ENCODE data around the gene ACTL10. TPM values are rescaled to one million over a fixed set of nuclear protein-coding genes. Genes with fewer than 3 reads are reported as not detected.

The ACTL10 gene
- total and polyA plus RNA-seq, 2 experiments from 2014 or later = 0.71 to 1.9 TPM

- TF ChIP-seq EZH2 (IDR thresholded peaks at IDR 0.05; ENCODE audit: low read depth, unreplicated experiment) (no peak), ETS1 (IDR thresholded peaks at IDR 0.05) (no peak)
- TF ChIP-seq, protein P1, sequence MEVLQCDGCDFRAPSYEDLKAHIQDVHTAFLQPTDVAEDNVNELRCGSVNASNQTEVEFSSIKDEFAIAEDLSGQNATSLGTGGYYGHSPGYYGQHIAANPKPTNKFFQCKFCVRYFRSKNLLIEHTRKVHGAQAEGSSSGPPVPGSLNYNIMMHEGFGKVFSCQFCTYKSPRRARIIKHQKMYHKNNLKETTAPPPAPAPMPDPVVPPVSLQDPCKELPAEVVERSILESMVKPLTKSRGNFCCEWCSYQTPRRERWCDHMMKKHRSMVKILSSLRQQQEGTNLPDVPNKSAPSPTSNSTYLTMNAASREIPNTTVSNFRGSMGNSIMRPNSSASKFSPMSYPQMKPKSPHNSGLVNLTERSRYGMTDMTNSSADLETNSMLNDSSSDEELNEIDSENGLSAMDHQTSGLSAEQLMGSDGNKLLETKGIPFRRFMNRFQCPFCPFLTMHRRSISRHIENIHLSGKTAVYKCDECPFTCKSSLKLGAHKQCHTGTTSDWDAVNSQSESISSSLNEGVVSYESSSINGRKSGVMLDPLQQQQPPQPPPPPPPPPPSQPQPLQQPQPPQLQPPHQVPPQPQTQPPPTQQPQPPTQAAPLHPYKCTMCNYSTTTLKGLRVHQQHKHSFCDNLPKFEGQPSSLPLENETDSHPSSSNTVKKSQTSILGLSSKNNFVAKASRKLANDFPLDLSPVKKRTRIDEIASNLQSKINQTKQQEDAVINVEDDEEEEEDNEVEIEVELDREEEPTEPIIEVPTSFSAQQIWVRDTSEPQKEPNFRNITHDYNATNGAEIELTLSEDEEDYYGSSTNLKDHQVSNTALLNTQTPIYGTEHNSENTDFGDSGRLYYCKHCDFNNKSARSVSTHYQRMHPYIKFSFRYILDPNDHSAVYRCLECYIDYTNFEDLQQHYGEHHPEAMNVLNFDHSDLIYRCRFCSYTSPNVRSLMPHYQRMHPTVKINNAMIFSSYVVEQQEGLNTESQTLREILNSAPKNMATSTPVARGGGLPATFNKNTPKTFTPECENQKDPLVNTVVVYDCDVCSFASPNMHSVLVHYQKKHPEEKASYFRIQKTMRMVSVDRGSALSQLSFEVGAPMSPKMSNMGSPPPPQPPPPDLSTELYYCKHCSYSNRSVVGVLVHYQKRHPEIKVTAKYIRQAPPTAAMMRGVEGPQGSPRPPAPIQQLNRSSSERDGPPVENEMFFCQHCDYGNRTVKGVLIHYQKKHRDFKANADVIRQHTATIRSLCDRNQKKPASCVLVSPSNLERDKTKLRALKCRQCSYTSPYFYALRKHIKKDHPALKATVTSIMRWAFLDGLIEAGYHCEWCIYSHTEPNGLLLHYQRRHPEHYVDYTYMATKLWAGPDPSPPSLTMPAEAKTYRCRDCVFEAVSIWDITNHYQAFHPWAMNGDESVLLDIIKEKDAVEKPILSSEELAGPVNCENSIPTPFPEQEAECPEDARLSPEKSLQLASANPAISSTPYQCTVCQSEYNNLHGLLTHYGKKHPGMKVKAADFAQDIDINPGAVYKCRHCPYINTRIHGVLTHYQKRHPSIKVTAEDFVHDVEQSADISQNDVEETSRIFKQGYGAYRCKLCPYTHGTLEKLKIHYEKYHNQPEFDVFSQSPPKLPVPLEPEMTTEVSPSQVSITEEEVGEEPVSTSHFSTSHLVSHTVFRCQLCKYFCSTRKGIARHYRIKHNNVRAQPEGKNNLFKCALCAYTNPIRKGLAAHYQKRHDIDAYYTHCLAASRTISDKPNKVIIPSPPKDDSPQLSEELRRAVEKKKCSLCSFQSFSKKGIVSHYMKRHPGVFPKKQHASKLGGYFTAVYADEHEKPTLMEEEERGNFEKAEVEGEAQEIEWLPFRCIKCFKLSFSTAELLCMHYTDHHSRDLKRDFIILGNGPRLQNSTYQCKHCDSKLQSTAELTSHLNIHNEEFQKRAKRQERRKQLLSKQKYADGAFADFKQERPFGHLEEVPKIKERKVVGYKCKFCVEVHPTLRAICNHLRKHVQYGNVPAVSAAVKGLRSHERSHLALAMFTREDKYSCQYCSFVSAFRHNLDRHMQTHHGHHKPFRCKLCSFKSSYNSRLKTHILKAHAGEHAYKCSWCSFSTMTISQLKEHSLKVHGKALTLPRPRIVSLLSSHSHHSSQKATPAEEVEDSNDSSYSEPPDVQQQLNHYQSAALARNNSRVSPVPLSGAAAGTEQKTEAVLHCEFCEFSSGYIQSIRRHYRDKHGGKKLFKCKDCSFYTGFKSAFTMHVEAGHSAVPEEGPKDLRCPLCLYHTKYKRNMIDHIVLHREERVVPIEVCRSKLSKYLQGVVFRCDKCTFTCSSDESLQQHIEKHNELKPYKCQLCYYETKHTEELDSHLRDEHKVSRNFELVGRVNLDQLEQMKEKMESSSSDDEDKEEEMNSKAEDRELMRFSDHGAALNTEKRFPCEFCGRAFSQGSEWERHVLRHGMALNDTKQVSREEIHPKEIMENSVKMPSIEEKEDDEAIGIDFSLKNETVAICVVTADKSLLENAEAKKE (CRISPR knock-in tag; IDR thresholded peaks at IDR 0.05) = no peak
- Histone ChIP-seq H3K9me2 (ENCODE audit: insufficient read depth) (no peaks in the 10 kb centered on the region), H3K4me2 (peak overlapping the region; percentile 80), H3F3A (replicated peaks; ENCODE audit: low read depth) (0 out of 2 replicates have a peak, but pooled peaks cover 2% of the 10 kb centered on the region), H3K27ac (ENCODE audit: low read depth) (no peak overlapping the region), H3K27me3 (ENCODE audit: insufficient read depth) (no peaks in the 10 kb centered on the region), H2AFZ (peak overlapping the region; percentile 97), H3K36me3 (ENCODE audit: insufficient read depth) (no peaks in the 10 kb centered on the region), H4K20me1 (replicated peaks; ENCODE audit: insufficient read depth) (peaks cover 20% of the 10 kb centered on the region; the same call in 1 of the 2 replicates), H3K4me3 (no peak overlapping the region), H3K4me1 (ENCODE audit: insufficient read depth) (peaks cover 10% of the 10 kb centered on the region; the same call in 1 of the 2 replicates), H3K79me2 (replicated peaks; ENCODE audit: insufficient read depth) (peaks cover 32% of the 10 kb centered on the region)
- H3K36me3 Mint-ChIP-seq (ENCODE audit: low read depth) = no peaks in the 10 kb centered on the region
- peaks cover 14% of the 10 kb centered on the region for H3K27me3 Mint-ChIP-seq (ENCODE audit: insufficient read depth, low read depth, poor library complexity)
- ATAC-seq (no peak), DNase-seq (ENCODE audit: low spot score) (no peak)
- no peak overlapping the region for H3K4me3 Mint-ChIP-seq
- H3K4me1 Mint-ChIP-seq = peaks cover 22% of the 10 kb centered on the region
- H3K27ac Mint-ChIP-seq = no peak overlapping the region
- H3K9me3 Mint-ChIP-seq = no peaks in the 10 kb centered on the region
Observed at GRCh38 chr20:33687370-33687915, 20.7 kb downstream of the ACTL10 start.

All from GM23338 (cell line).